BJ (cell line): ENCODE measurements around the gene DNAH3. TPM values are rescaled to one million over a fixed set of nuclear protein-coding genes. Genes with fewer than 3 reads are reported as not detected.

Experiments
- CTCF ChIA-PET: fragments of 350-600 bp; formaldehyde crosslinking; extraction: SDS; loops from one replicate; lab custom pipeline; 2021; ENCODE audit warnings: antibody characterized with exemption, inconsistent platforms; lab: Yijun Ruan, JAX
- POLR2A ChIA-PET: fragments of 300-600 bp; sonication (Branson Sonifier 250); formaldehyde crosslinking; extraction: SDS; loops from one replicate; lab custom pipeline; 2021; ENCODE audit warnings: antibody characterized with exemption; lab: Charles Lee
- DNase-seq: peaks from one replicate; pipeline ENCODE4 v3.0.0-alpha.2; 2011; ENCODE audit warnings: low read depth
- H3K27me3 ChIP-seq: 2 replicates; pipeline ENCODE4 v1.6.0; 2011; ENCODE audit warnings: low read length; ENCODE audit not compliant: control insufficient read depth, insufficient read depth
- H3K36me3 ChIP-seq: 2 replicates; pipeline ENCODE4 v1.5.1; 2011; ENCODE audit warnings: low read length; ENCODE audit not compliant: control insufficient read depth, insufficient read depth
- H3K4me3 ChIP-seq: 2 replicates; pipeline ENCODE4 v1.5.1; 2011; ENCODE audit warnings: low read depth, mild to moderate bottlenecking, control low read depth, low read length
- CTCF ChIP-seq: IDR thresholded peaks from 2 replicates; pipeline ENCODE4 v1.5.1; 2011; ENCODE audit warnings: low read depth, mild to moderate bottlenecking, control low read depth, inconsistent platforms, low read length, moderate library complexity; ENCODE audit not compliant: insufficient read depth
- polyA plus RNA-seq: library from polyadenylated mRNA; depleted of rRNA; stranded (reverse); fragments of >200 nt; gene quantifications from 2 replicates; pipeline ENCODE4 v1.2.3, GENCODE V29; 2011

The DNAH3 gene
- polyA plus RNA-seq, 1 experiment, result not detected

- no peak for TF ChIP-seq CTCF
Measured at GRCh38 chr16:21038197-21038596, 112.4 kb downstream of the DNAH3 start.

GRCh38 chr16:21037736-21038135, 112.9 kb downstream of the DNAH3 start:
- CTCF ChIA-PET, result interaction anchor here (0.9 kb wide), 1 partner anchor 205 kb away, joined by 3 read pairs; no protein-coding TSS in a partner anchor
- POLR2A ChIA-PET, result interaction anchor here (0.5 kb wide), 1 partner anchor 27 kb away, joined by 12 read pairs; no protein-coding TSS in a partner anchor

More at GRCh38 chr16:21038197-21038596, 112.4 kb downstream of the DNAH3 start:
- ChIA-PET CTCF (no interaction called here), POLR2A (no interaction called here)
- no peak for DNase-seq
- Histone ChIP-seq H3K27me3 (no peaks in the 10 kb centered on the region), H3K36me3 (no peaks in the 10 kb centered on the region), H3K4me3 (no peak overlapping the region)

GRCh38 chr16:21037168-21037567, 113.5 kb downstream of the DNAH3 start:
- no peak for DNase-seq
- no peaks in the 10 kb centered on the region for H3K27me3 ChIP-seq
- no peaks in the 10 kb centered on the region for H3K36me3 ChIP-seq
- ChIA-PET CTCF (interaction anchor here (0.9 kb wide), 1 partner anchor 205 kb away, joined by 3 read pairs; no protein-coding TSS in a partner anchor), POLR2A (interaction anchor here (0.5 kb wide), 1 partner anchor 28 kb away, joined by 12 read pairs; no protein-coding TSS in a partner anchor)
- TF ChIP-seq CTCF, result no peak
- no peak overlapping the region for H3K4me3 ChIP-seq

More at GRCh38 chr16:21037736-21038135, 112.9 kb downstream of the DNAH3 start:
- no peak for TF ChIP-seq CTCF
- DNase-seq, result no peak
- H3K36me3 ChIP-seq, result no peaks in the 10 kb centered on the region
- no peaks in the 10 kb centered on the region for H3K27me3 ChIP-seq
- H3K4me3 ChIP-seq, result no peak overlapping the region

GRCh38 chr16:21036471-21036870, 114.2 kb downstream of the DNAH3 start:
- Histone ChIP-seq H3K4me3 (no peak overlapping the region), H3K36me3 (no peaks in the 10 kb centered on the region), H3K27me3 (no peaks in the 10 kb centered on the region)
- CTCF ChIA-PET, result no interaction called here
- TF ChIP-seq CTCF, result no peak
- DNase-seq, result no peak
- POLR2A ChIA-PET, result no interaction called here

GRCh38 chr16:21033704-21034103, 116.9 kb downstream of the DNAH3 start:
- Histone ChIP-seq H3K36me3 (no peaks in the 10 kb centered on the region), H3K27me3 (no peaks in the 10 kb centered on the region), H3K4me3 (no peak overlapping the region)
- ChIA-PET CTCF (no interaction called here), POLR2A (no interaction called here)
- DNase-seq, result no peak
- no peak for TF ChIP-seq CTCF
